Forelimb muscle (tissue), 1 donor: Measurements from ENCODE around the gene LRRK1. TPM values are rescaled to one million over a fixed set of nuclear protein-coding genes. Genes with fewer than 3 reads are reported as not detected.

Experiments used
- DNase-seq: peaks from one replicate; pipeline ENCODE4 v3.0.0-alpha.2; 2013; ENCODE audit warnings: low read depth
- polyA plus RNA-seq: library from polyadenylated mRNA; unstranded; fragments of 120-200 nt; gene quantifications from one replicate; pipeline ENCODE4 v1.2.1, GENCODE V29; 2013; ENCODE audit not compliant: insufficient read length

Gene LRRK1
- polyA plus RNA-seq, 1 donor: 5.6 TPM

DNA sequence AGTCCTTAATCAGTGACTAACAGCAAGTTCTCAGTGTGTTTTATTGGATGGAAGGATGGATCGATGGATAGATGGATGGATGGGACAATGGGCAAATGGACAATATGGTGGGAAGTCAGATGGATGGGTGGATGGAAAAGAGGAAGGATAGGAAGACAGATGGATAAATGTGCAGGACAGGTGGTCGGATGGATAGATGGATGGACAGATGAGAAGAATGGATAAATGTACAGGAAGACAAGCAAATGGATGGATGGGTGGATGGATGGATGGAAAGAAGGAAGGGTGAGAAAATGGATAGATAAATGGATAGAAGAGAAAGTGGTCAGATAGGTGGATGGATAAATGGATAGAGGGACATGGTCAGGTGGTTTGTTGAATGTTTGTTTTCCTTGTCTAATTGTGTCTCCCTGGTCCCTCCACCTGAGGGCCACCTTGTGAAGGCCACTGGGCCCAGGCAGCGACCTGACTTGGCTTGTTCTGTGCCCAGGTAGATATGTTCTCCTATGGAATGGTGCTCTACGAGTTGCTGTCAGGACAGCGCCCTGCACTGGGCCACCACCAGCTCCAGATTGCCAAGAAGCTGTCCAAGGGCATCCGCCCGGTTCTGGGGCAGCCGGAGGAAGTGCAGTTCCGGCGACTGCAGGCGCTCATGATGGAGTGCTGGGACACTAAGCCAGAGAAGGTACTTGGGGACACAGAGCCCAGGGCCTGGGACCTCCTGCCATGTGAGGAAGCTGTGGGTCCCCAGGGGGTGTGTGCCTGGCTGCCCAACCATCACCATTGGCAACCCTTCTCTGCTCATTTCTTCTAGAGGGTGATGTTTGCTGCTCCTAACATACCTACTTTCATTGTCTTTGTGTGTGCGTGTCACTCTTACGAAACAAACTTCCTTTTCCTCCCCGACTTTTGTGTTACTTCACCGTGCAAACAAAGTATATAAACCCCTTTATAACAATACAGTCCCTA lies 137.5 kb downstream of the LRRK1 start:
- DNase-seq: no peak

DNA sequence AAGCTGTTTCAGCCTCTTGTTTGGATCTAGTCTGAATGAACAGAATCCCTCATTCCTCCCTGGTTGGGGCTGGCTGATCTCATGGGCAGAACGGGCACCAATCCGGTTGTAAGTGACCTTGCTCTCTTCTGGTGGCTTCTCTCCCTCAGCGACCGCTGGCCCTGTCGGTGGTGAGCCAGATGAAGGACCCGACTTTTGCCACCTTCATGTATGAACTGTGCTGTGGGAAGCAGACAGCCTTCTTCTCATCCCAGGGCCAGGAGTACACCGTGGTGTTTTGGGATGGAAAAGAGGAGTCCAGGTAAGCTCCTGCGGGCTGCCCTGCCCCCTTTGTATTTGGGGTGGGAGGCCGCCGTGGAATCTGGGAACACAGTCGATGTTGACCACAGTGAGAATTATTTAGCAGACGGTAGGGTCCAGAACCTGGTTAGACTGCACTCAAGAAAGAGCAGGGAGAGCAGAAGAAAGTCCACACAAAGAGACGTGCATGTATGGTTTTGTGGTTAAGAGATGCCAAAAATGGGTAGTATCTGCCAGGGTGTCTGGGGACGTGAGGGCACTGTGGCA lies 138.8 kb downstream of the LRRK1 start:
- no peak for DNase-seq

DNA sequence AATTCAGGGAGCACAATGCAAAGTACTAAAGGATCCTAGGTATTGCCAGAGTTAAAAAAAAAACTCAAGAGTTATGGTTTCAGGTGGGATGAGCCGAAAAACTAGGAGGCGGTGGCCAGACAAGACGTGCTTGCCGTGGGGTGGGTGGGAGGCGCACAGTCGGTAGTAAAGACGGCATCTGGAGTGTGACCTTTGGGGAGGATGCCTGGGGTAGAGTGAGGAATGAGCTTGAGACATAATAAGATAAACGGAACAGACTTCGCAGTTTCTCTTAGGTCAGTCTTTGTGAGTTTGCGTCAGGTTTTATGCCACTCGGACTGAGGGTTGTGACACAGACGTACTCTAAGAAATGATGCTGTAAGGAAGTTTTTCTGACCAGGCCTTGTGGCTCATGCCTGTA lies 139.6 kb downstream of the LRRK1 start:
- no peak for DNase-seq

DNA sequence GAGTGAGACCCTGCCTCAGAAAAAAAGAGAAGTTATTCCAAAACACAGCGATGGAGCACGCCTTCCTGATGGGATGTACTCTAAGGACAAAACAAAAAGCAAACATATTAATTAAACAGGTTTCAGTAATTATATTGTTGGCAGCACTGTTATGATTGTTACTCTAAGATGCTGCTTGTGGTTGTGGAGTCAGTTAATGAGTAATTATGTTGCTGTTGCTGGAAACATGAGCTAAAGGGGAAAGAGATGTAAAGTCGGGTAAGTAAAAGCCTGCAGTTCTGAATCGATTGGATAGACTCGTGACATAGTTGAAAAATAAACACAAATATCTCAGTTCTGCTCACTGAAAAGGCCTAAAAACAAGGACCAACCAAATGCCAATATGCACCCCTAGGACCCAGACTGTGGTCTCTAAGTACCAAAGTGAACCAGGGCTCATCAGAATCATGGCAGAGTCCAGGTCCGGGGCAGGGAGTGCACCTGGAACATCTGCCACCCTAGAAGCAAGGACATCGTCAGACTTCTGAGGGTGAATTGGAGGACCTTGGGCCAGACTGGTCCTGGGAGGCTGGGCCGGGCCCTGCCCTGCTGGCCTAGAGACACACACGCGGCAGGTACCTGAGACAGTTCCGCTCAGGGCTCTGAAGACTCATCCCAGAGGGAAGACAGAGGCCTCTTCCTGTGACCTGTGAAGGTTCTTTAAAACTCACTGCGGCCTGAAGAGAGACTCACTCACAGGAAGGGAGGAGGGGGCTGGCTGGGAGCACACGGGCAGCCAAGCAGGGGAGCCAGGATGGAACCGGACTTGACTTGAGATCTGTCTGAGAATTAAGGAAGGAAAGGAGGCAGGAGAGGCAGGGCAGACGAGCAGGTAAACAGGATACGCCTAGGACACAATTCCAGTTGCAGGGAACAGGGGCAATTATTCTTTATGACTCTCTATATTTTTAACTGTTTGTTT lies 140.5 kb downstream of the LRRK1 start:
- DNase-seq: no peak

DNA sequence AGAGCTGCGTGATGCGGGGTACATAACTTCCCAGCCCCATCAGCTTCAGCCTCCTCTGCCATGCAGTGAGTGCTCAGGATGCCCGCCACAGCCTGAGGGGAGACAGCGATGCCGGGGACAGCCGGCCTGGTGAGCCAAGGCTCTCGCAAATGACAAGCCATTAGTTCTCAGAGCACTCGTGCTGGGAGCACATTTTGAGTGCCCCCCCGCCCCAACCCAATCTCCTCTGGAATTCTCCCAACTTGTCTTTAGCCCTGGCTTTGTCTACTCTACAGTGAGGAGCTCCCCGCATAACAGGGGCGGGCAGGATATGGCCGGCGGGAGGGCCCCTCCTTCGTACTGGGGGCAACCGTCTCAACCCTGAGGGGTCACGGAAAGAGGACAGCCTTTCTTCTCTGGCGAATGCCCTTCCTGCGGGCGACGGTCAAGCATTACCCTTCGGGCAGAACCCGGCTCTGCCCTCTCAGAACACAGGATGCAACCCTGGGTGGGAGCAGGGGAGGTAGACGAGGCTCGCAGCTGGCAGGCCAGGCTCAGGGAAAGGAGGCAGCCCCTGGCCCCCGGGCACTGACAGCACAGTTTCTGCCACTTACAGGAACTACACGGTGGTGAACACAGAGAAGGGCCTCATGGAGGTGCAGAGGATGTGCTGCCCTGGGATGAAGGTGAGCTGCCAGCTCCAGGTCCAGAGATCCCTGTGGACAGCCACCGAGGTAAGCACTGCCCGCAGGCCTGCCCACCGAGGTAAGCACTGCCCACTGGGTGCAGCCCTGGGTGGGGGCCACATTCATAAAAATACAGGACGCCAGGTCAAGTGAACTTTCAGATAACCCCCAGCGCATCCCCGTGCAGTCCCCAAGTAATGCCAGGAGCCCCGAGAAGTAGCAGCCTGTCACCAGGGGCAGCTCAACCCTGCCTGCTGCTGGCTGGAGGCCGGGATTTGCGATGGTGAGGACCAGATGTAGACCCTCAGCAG lies 141.7 kb downstream of the LRRK1 start:
- no peak for DNase-seq

DNA sequence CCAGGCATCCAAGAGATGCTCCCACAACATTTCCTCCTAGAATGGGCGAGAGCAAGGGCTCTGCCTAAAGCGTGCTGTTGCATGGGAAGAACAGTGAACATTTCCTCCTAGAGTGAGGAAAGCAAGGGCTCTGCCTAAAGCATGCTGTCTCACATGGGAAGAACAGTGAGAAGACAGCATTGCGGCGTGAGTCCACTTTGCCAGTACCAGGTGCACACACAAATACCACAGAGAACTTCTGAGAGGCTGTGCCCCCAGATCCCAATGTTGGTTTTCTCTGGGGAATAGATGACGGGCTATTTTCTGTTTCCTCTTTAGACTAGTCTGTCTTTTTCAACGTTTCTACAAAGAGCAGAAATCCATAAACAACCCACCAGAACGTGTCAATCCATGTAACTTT lies 142.9 kb downstream of the LRRK1 start:
- no peak for DNase-seq

DNA sequence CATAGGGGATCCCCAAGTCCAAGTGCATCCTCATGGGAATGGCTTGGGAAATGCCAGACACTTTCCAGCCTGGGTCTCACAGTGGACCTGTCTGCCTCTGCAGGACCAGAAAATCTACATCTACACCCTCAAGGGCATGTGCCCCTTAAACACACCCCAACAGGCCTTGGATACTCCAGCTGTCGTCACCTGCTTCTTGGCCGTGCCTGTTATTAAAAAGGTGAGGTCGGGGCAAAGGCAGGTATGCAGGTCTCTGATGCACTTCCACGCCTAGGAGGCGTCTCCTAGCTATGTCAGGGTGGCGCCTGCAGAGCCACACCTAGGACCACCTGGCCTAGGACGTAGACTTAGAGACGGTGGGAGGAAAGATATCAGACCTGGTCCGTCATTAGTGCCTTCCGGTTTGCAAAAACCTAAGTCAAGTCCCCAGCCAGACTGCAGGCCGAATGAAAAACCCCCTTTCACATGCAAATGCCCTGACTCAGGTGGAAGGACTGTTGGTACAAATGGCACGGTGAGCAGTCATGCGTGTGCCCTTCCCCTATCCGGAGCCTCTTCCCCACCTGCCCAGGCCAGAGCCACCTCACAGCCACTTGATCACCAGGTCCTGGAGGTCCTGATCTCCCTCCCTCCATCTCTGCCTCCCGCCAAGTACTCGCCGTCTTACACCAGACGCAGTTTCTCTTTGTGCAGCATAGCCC lies 143.5 kb downstream of the LRRK1 start:
- DNase-seq: no peak

DNA sequence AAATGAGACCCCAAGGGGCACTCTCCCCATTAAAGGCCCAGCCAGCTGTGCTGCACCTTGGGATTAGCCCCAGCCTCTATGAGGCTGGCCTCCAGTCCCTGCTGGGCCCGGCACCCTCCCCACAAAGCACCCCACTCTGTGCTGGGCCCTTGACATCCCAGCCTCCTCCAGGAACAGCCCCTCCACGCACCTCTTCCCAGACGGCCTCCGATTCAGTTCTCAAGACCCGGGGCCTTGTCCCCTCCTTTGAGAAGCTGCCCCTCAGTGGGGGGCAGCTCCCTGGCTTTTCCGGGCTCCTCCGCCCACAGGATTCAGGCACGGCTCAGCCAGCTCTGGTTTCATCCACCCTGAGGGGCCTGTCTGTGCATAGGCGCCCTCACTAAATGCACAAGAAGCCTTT lies 144.1 kb downstream of the LRRK1 start:
- no peak for DNase-seq

DNA sequence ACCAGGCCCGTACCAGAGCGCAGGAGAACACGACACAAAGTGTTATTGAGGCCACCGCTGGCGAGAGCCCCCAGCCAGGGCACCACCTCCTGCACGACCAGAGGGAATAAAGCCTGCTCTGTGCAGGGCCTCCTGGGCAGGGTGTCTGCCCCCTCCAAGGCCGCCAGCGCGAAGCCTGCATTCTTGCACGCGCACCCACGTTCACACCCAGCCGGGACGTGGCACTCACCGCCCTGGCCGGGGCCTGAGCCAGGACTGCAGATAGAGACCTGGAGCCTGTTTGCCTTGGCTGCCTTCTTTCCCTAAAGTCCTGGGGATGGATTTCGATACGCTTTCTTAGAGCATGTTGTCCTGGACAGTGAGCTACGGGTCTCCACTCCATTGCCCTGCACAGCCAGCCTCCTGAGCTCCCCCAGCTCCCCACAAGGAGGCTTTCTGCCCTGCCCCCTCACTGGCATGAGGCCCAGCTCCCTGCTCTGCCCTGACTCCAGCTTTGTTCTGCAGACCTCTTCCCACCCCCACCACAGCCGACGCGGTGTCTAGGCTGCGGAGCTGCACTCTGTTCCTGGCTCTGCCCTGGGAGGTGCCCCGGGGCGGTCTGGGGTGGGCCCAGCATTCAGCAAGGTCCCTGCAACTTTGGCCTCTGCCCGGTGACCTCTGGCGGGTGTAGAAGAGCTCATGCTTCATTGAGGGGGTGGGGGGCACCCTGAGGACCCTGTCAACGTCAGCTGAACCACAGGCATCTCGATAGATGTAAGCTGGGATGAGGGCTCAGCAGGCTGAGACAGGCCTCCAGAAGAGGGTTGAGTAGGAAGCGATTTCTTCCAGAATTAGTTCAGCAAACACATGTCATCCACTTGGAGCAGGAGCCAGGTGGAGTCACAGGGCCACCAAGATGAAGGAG lies 145.0 kb downstream of the LRRK1 start:
- no peak for DNase-seq

DNA sequence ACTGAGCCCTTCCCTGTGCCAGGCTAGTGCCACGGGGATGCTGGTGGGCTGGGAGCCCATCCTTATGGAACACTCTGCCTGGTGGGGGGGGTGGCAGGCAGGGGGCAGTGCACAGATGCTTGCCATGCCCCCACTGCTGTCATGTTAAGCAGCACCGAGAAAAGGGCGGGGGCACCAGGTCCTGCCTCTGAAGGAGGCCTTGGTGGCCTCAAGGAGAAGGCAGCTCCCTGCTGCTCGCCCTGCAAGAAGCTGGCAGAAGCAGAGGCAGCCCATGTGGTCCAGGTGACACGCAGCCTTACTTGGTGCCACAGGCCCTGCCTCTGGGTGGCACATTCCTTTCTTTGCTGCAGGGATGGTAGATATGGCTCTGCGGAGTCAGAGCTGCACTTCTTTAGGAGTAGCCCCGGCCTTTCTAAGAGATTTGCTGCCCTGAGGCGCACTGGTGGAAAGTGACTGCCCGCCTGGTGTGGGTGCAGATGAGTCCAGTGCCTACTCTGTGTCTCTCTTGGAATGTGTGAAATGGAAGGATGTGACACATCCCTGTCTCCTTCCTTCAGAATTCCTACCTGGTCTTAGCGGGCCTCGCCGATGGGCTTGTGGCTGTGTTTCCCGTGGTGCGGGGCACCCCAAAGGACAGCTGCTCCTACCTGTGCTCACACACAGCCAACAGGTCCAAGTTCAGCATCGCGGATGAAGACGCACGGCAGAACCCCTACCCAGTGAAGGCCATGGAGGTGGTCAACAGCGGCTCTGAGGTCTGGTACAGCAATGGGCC lies 145.8 kb downstream of the LRRK1 start:
- no peak for DNase-seq

DNA sequence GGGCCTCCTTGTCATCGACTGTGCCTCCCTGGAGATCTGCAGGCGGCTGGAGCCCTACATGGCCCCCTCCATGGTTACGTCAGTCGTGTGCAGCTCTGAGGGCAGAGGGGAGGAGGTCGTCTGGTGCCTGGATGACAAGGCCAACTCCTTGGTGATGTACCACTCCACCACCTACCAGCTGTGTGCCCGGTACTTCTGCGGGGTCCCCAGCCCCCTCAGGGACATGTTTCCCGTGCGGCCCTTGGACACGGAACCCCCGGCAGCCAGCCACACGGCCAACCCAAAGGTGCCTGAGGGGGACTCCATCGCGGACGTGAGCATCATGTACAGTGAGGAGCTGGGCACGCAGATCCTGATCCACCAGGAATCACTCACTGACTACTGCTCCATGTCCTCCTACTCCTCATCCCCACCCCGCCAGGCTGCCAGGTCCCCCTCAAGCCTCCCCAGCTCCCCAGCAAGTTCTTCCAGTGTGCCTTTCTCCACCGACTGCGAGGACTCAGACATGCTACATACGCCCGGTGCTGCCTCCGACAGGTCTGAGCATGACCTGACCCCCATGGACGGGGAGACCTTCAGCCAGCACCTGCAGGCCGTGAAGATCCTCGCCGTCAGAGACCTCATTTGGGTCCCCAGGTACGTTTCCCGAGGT lies 146.5 kb downstream of the LRRK1 start:
- no peak for DNase-seq

DNA sequence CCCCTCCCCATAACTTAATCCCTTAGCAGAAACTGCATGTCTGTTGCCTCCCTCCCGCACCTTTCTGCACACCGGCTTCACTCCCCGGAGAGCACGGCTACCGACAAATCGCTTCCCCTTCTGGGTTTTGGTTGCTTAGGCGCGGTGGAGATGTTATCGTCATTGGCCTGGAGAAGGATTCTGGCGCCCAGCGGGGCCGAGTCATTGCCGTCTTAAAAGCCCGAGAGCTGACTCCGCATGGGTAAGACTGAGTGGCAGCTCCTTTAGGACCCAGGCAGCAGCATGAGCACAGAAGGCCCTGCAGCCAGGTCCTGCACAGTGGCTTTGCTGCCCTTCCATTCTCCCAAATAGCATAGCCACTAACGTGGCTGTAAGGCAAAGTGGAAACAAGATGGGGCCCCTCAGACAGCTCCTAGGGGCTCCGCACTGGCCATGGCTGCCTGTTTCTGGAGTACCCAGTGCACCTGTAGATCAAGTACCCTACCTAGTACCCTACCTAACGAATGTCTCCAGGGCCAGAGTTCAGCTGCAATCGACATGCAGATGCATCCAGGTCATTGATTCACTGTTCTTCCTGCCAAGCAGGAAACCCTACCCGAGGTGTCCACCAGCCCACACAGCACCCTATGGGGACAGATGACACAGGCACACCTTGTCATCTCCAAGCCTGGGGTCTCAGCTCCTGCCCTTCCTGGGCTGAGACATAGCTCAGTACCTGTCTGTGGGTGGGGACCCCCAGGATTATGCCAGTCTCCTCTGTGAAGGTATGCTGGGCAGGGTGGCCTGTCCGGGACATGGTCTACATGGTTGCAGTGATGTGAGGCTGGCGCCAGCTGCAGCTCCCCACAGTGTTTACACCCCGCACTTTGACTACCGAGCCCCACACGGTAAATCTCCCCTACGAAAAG lies 147.6 kb downstream of the LRRK1 start:
- no peak for DNase-seq

DNA sequence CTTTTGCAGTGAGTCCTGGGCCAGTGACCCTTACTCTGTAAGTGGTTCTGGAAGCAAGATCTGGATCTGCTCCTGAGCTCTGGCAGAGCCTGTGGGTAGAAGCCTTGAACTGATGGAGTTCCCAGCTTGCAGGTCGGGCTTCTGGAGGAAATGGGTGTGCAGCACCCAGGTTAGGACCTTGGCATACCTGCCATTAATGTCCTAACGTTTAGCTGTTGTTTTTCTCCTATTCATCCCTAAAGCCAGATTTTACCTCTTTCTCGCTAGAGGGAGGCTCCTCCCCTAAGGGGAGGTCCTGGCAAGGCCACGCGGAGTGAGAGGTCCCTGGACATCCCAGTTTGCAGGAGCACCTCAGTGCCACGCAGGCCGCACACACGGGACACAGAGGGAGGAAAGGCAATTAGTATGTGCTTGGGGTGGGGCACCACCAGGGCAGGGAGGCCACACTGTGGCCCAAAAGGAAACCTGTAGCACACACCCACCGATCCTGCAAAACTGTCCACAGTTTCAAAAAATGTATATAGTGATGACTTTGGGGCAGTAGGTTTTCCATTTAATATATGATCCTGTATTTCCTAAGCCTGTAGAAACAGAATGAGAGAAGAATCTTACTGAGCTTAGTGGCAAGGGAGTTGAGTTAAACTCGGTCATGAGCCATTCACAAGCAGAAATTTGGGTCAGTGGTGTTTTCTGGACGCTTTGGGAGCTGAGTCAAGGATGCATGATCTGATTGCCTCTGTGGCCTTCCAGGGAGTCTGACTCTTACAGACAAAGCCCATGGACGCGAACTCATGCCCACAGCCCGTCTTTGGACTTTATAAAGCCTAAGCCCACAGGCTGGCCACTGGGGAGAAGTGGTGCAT lies 148.7 kb downstream of the LRRK1 start:
- no peak for DNase-seq

DNA sequence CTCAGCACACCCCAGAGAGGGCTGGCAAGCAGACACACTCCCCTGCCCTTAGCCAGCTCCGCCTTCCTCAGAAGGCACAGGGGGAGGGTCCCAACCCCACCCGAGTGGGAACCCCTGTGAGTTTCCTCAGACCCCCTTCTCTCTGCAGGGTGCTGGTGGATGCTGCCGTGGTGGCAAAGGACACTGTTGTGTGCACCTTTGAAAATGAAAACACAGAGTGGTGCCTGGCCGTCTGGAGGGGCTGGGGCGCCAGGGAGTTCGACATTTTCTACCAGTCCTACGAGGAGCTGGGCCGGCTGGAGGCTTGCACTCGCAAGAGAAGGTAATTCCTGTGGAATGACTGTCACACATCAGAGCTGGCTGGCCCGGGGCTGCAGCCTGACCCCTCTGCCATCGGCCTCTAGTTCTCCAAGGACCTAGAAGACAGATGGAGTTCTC lies 149.4 kb downstream of the LRRK1 start:
- DNase-seq: no peak

DNA sequence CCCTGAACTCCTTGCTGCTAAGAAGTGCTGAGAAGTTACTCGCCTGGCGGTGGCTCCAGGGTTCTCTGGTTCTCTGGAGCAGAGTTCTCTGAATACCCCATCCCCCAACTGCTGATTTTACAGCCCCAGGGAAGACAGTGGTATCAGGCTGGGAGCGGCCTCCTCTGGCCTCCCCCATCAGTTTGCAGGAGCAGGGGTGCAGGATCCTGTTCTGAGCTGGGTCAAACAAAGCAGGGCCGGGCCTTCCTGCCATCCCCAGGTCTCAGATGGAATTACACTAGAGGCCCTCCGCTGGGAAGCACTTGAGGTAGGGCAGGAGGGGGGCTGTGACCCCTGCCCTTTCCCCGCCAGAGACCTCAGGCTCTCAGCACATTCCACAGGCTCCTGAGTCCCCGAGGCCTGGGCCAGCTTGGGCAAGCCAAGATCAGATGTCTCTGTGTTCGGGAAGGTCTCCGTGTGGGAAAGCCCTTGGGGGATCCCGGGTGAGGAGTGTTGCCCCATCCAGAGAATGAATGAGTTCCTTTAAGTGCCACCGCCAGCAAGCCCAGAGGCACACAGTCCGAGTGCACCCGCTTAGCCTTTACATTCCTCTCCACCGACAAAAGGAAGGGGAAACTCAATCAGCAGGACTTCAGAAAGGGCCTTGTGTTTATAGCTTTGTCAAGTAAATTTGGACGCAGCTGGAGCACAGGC lies 149.9 kb downstream of the LRRK1 start:
- DNase-seq: no peak
